GM12878 (cell line): ENCODE data around the gene MYO16. TPM values are rescaled to one million over a fixed set of nuclear protein-coding genes. Genes with fewer than 3 reads are reported as not detected.

Experiments used
- ATAC-seq: fragments of 200-7000 bp; cut with Tn5 transposase; 3 replicates; pipeline ENCODE4 v1.9.1; 2020; ENCODE audit warnings: mild to moderate bottlenecking, moderate library complexity
- BruUV-seq: library from RNA; stranded (reverse); fragments of 400-500 nt; replicated peaks from 2 replicates; lab custom pipeline; 2021; lab: Mats Ljungman, UMichigan
- CTCF ChIA-PET: fragments of 300-600 bp; sonication (Branson Sonifier 250); formaldehyde crosslinking; extraction: SDS; loops from one replicate; lab custom pipeline; 2021; ENCODE audit warnings: inconsistent platforms; lab: Yijun Ruan, JAX
- POLR2A ChIA-PET: fragments of 350-600 bp; formaldehyde crosslinking; extraction: SDS; loops from one replicate; lab custom pipeline; 2021; ENCODE audit warnings: inconsistent platforms; lab: Charles Lee
- RAD21 ChIA-PET: fragments of 300-600 bp; sonication (Branson Sonifier 250); formaldehyde crosslinking; loops from one replicate; lab custom pipeline; 2023; ENCODE audit warnings: antibody characterized with exemption; ENCODE audit not compliant: unreplicated experiment; lab: Charles Lee
- SMC1A ChIA-PET: fragments of 300-600 bp; sonication (Branson Sonifier 250); formaldehyde crosslinking; loops from one replicate; lab custom pipeline; 2023; ENCODE audit not compliant: unreplicated experiment, uncharacterized antibody; lab: Charles Lee
- DNase-seq: peaks from one replicate; pipeline ENCODE4 v3.0.0-alpha.2; 2011; ENCODE audit warnings: low read depth, low spot score
- FAIRE-seq: peaks from 3 replicates; lab custom pipeline; 2011; peaks lifted over from hg19 to GRCh38; lab: Jason Lieb, UNC
- H2AFZ ChIP-seq: 2 replicates; pipeline ENCODE4 v1.6.0; 2011; ENCODE audit warnings: low read depth, low read length, control low read depth; ENCODE audit not compliant: control insufficient read depth
- H3K27ac ChIP-seq: 2 replicates; pipeline ENCODE4 v1.5.1; 2011; ENCODE audit warnings: control low read depth; ENCODE audit not compliant: control insufficient read depth, insufficient read depth
- H3K27me3 ChIP-seq, 2 experiments: replicated peaks in 1 of 2; 2 replicates each; pipeline versions ENCODE4 v1.6.0 to v1.6.1; 2011; ENCODE audit warnings: low read length in 1 of 2; ENCODE audit not compliant: control insufficient read depth in 2 of 2, insufficient read depth in 2 of 2
- H3K36me3 ChIP-seq, 2 experiments: 2 replicates each; pipeline ENCODE4 v1.5.1; 2011; ENCODE audit warnings: low read length in 1 of 2; ENCODE audit not compliant: control insufficient read depth in 2 of 2, insufficient read depth in 2 of 2
- H3K4me1 ChIP-seq: 2 replicates; pipeline ENCODE4 v1.6.1; 2011; ENCODE audit warnings: mild to moderate bottlenecking, low read length, moderate library complexity, mixed read lengths; ENCODE audit not compliant: control insufficient read depth, insufficient read depth
- H3K4me2 ChIP-seq: 2 replicates; pipeline ENCODE4 v1.6.0; 2011; ENCODE audit warnings: control low read depth; ENCODE audit not compliant: control insufficient read depth, insufficient read depth
- H3K4me3 ChIP-seq: fragments of 200-600 bp; sonication (generic); 2 replicates; pipeline ENCODE4 v1.5.1; 2016
- H3K79me2 ChIP-seq: 2 replicates; pipeline ENCODE4 v1.6.0; 2011; ENCODE audit warnings: low read length; ENCODE audit not compliant: control insufficient read depth, insufficient read depth
- H3K9ac ChIP-seq: 2 replicates; pipeline ENCODE4 v1.8.0; 2011; ENCODE audit warnings: low read length, control low read depth, mixed read lengths; ENCODE audit not compliant: control insufficient read depth, insufficient read depth
- H3K9me3 ChIP-seq: replicated peaks from 3 replicates; pipeline ENCODE4 v1.5.1; 2011; ENCODE audit warnings: mild to moderate bottlenecking, low read length; ENCODE audit not compliant: control insufficient read depth, insufficient read depth
- H4K20me1 ChIP-seq: 2 replicates; pipeline ENCODE4 v1.6.0; 2011; ENCODE audit not compliant: control insufficient read depth, insufficient read depth
- ASH2L ChIP-seq: fragments of 300-600, 200-600 bp; sonication (generic); IDR thresholded peaks from 2 replicates; pipeline ENCODE4 v1.6.1; 2017; ENCODE audit warnings: low read depth, mild to moderate bottlenecking, borderline replicate concordance
- CHD2 ChIP-seq: IDR thresholded peaks from 2 replicates; pipeline ENCODE4 v1.6.1; 2011; ENCODE audit warnings: low read depth, low read length, improper control_type of control experiment, borderline replicate concordance
- ETV6 ChIP-seq, 2 experiments: fragments of 450-650 bp in 1 of 2; IDR thresholded peaks in 1 of 2; conservative IDR thresholded peaks in 1 of 2; 2 replicates each; pipeline ENCODE4 v1.6.1; 2014; ENCODE audit warnings: antibody characterized with exemption in 1 of 2, borderline replicate concordance in 1 of 2, low read depth in 1 of 2, mild to moderate bottlenecking in 1 of 2, moderate library complexity in 1 of 2
- FOS ChIP-seq: IDR thresholded peaks from 3 replicates; pipeline ENCODE4 v1.6.1; 2011; ENCODE audit warnings: borderline replicate concordance; ENCODE audit not compliant: insufficient read length; ENCODE audit errors: extremely low read depth
- RCOR1 ChIP-seq: conservative IDR thresholded peaks from 2 replicates; pipeline ENCODE4 v1.6.1; 2012; ENCODE audit warnings: low read depth, low read length, improper control_type of control experiment
- SIN3A ChIP-seq: IDR thresholded peaks from 2 replicates; pipeline ENCODE4 v1.6.1; 2012; ENCODE audit warnings: low read depth, low read length, improper control_type of control experiment
- STAT1 ChIP-seq: fragments of 450-650 bp; conservative IDR thresholded peaks from 2 replicates; pipeline ENCODE4 v1.6.1; 2014; ENCODE audit warnings: antibody characterized with exemption, mild to moderate bottlenecking
- TARDBP ChIP-seq: IDR thresholded peaks from 2 replicates; pipeline ENCODE4 v1.6.1; 2016; ENCODE audit warnings: borderline replicate concordance
- WGBS: methylation state at CpG from one replicate; pipeline ENCODE4 v1.1.6; 2016; ENCODE audit warnings: low lambda C conversion rate; ENCODE audit not compliant: insufficient replicate concordance, insufficient coverage; ENCODE audit errors: missing lambda C conversion rate; 5-methylcytosine and 5-hydroxymethylcytosine counted together
- in situ Hi-C: fragments of 300-500 bp; cut with MboI; formaldehyde crosslinking; loops from 9 replicates; pipeline ENCODE4 v1.14.3; 2018; ENCODE audit warnings: mixed read lengths
- intact Hi-C: fragments of 100-400 bp; cut with micrococcal nuclease; formaldehyde crosslinking; loops from one replicate; pipeline ENCODE4 v1.14.2; 2022; ENCODE audit not compliant: unreplicated experiment
- polyA plus RNA-seq, 11 experiments: library from polyadenylated mRNA; depleted of rRNA in 4 of 11; unstranded in 6 of 11; stranded (reverse) in 5 of 11; fragments of >200 nt; fragmentation: Nextera tagmentation in 4 of 11; fragmentation: Illumina TruSeq in 1 of 11; extraction: Ambion mirVana in 4 of 11; extraction: Trizol in 1 of 11; gene quantifications; 1 replicate in 1 of 11; 2 replicates in 10 of 11; pipeline versions ENCODE4 v1.2.1 to v1.2.3, GENCODE V29; 2011 to 2016; ENCODE audit warnings: inconsistent platforms in 2 of 11, missing spikeins in 2 of 11, low read depth in 1 of 11
- total RNA-seq, 4 experiments: library from RNA; depleted of rRNA in 3 of 4; stranded (reverse); fragments of >200 nt in 3 of 4; fragmentation: Illumina TruSeq in 1 of 4; extraction: Trizol in 1 of 4; gene quantifications; 2 replicates each; pipeline versions ENCODE4 v1.2.1 to v1.2.3, GENCODE V29; 2013 to 2021
- TF ChIP-seq, protein P1 (sequence below): fragments of 450-650 bp; IDR thresholded peaks from 2 replicates; pipeline ENCODE4 v1.6.1; 2016; ENCODE audit warnings: mild to moderate bottlenecking

The MYO16 gene
- total and polyA plus RNA-seq, 10 of the 15 experiments (the other 5 are each of a cell fraction or from before 2014, with no cell fraction given): under 0.01 to 1.7 (median 0.05) TPM; not detected in 4

DNA sequence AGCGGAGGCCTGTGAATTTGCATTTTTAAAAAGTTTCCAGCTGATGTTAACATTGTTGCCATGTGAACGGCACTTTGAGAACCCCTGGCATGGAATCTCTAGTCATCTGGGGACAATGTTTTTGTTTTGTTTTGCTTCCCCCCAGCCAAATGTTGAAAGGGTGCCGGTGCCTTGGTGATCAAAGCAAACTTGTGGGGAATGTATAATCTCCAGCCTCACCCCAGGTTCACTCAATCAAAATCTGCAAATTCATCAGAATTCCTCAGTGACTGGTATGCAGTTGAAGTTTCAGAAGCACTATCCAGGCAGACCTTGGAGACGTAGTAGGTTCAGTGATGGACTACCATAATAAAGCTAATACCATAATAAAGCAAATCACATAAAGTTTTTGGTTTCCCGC, 428.7 kb downstream of the MYO16 start:
- no peaks in the 10 kb centered on the region for H3K79me2 ChIP-seq
- no peaks in the 10 kb centered on the region for H3K27me3 ChIP-seq
- no peaks in the 10 kb centered on the region for H3K9me3 ChIP-seq
- WGBS: 26% methylated on average over 5 of the region's 5 CpGs
- no peaks in the 10 kb centered on the region for H3K4me1 ChIP-seq
- ATAC-seq (no peak), DNase-seq (no peak), FAIRE-seq (no peak)
- no peak overlapping the region for H3K4me3 ChIP-seq
- H3K27ac ChIP-seq: no peak overlapping the region
- no TSS peak for BruUV-seq
- H3K4me2 ChIP-seq: no peak overlapping the region
- no peak overlapping the region for H2AFZ ChIP-seq
- intact Hi-C loops: no loop called here
- ChIA-PET RAD21 (interaction anchor here (1.1 kb wide), 1 partner anchor 105 kb away, joined by 3 read pairs; no protein-coding TSS in a partner anchor), SMC1A (interaction anchor here (0.7 to 1.2 kb wide), 2 partner anchors 11 to 1478 kb away, joined by 3 read pairs; no protein-coding TSS in a partner anchor), CTCF (no interaction called here), POLR2A (no interaction called here)
- no peaks in the 10 kb centered on the region for H4K20me1 ChIP-seq
- no peak for TF ChIP-seq SIN3A
- no peak for TF ChIP-seq ETV6 (conservative IDR thresholded peaks at IDR 0.05 in 1 of 2, IDR thresholded peaks at IDR 0.05 in 1 of 2; ENCODE audit: borderline replicate concordance in 1 of 2, low read depth in 1 of 2)
- TF ChIP-seq, protein P1, sequence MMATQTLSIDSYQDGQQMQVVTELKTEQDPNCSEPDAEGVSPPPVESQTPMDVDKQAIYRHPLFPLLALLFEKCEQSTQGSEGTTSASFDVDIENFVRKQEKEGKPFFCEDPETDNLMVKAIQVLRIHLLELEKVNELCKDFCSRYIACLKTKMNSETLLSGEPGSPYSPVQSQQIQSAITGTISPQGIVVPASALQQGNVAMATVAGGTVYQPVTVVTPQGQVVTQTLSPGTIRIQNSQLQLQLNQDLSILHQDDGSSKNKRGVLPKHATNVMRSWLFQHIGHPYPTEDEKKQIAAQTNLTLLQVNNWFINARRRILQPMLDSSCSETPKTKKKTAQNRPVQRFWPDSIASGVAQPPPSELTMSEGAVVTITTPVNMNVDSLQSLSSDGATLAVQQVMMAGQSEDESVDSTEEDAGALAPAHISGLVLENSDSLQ: no peak
- no peak for TF ChIP-seq TARDBP
- no peak for TF ChIP-seq RCOR1
- no peak for TF ChIP-seq CHD2
- TF ChIP-seq FOS: no peak
- no peak for TF ChIP-seq ASH2L
- TF ChIP-seq STAT1: no peak
- in situ Hi-C loops: no loop called here
- H3K9ac ChIP-seq: no peak overlapping the region
- H3K36me3 ChIP-seq: no peaks in the 10 kb centered on the region
